Activated CD4-positive, CD25-positive, alpha-beta regulatory T cell (primary cell): ENCODE data around the gene SPIRE1.
"Not testable (repeated sequence)": the region's sequence is repeated elsewhere in the genome, so short reads cannot be mapped to it uniquely, and the experiment has no call there.

Source experiments
- DNase-seq, 4 experiments: peaks; one replicate each; lab custom pipeline; 2025; lab: John Stamatoyannopoulos, UW

The SPIRE1 gene

DNA sequence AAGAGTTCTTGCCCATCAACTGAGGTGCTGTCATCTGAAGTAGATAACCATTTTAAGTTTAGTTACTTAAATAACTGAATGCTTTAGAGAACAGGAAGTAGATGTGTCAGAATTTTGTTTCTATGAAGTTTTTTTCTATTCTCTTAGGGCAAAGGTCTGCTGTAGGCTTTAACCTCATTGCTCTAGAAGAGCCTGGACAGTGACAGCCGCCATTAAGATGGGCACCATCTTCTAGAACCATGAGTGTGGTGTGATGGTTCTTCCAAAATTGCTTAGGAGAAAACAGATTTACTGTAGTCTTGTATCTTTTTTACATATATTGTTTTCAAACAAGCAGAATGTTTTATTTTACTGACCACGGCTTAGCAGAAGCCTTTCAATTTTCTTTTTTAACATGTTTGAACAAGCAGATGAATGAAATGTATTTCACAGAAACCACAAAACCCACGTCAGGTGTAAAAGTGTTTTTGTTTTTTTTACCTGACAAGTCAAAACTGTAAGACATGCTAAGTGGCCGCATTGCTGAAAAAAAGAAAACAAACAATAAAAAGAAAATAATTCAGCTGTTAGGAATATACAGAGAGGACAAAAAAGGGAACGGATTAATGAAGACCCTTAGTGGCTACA is 172.3 kb downstream of the SPIRE1 start:
- DNase-seq = no peak

DNA sequence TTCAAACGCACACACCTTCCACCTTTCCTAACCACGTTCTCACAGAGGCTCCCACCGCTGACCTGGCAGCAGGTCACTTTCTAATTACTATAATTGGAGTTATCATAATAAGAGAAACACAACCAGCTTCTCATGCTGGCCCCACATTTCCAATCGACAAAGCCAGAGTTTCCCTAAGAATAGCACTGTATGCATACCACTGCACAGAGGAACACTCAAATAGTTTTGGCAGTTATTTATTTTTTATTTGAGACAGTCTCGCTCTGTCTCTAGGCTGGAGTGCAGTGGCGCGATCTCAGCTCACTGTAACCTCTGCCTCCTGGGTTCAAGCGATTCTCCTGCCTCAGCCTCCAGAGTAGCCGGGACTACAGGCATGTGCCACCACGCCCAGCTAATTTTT is 176.0 kb downstream of the SPIRE1 start:
- DNase-seq = not testable (repeated sequence)

DNA sequence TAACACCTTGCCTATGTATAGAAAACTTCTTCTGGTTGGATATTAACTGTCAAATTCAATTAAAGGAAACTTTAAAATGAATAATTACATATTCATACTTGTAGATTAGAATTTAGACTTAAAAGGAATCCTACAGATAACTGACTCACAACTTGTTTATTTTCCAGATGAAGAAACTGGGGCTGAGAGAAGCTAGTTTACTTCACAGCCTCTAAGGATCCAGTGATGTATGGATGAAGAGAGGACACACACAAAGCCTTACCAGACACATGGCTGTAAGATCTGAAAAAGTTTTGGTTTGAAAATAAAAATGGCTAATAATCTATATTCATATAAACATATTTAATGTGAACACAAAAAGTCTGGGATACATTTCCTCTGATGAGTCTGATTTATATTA is 177.9 kb downstream of the SPIRE1 start:
- no peak for DNase-seq

DNA sequence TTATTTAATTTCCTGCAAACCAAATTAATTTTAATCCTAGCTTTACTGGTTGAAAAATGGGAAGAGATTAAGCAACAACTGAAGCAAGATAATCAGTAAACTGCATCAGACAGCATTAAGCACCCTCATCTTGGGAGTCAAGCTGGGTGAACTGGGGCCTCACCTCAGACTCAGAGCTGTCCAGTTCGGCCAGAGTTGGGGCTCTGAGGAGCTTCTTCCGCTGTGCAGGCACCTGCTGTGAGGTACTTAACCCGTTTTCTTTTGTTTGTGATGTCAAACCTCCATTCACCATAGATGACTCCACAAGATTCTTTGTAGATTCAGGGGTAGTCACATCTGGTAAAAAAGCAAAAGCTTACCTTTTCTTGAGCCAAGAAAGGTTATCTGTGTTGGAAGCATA is 178.4 kb downstream of the SPIRE1 start:
- no peak for DNase-seq

DNA sequence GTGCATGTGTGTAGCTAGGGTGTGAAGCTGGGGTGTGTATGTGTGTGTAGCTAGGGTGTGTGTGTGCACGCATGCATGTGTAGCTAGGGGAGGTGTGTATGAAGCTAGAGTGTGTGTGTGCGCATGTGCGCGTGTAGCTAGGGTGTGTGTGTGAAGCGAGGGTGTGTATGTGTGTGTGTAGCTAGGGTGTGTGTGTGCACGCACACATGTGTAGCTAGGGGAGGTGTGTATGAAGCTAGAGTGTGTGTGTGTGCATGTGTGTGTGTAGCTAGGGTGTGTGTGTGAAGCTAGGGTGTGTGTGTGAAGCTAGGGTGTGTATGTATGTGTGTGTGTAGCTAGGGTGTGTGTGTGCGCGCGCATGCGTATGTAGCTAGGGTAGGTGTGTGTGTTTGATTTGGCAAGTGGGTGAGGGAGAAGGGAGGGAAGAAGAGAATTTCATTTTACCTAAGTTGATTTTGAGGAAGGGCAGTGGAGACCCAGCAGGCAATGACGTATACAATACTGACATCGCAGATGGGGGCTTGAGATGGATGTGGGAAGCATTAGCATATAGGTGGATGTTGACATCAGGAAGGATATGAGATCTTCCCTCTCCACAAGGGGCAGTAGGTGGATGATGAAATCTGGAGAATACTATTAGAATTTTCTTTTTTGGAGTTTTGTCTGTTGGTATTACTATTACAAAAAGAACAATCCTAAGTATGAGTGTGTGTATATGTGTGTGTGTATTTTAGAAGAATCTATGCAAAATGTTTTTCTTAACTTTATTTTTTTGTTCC is 179.4 kb downstream of the SPIRE1 start:
- DNase-seq = no peak

DNA sequence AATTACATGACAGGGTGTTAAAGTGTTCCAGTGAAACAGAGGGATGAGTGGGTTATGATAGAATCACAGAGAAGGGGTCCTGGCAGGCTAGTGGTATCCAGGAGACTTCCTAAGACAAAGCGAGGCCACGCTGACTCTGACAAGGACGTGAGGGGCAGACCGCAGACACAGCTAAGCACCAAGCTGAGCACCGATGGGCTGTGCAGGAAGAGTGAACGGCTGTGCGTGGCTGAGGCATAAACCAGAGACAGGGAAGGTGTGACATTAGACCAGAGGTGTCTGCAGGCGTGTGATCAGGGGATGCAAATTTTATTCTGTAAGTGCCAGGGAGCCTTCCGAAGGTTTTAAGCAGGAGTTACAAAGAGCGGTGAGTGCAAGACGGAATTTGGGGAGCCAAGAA is 180.3 kb downstream of the SPIRE1 start:
- DNase-seq = no peak

DNA sequence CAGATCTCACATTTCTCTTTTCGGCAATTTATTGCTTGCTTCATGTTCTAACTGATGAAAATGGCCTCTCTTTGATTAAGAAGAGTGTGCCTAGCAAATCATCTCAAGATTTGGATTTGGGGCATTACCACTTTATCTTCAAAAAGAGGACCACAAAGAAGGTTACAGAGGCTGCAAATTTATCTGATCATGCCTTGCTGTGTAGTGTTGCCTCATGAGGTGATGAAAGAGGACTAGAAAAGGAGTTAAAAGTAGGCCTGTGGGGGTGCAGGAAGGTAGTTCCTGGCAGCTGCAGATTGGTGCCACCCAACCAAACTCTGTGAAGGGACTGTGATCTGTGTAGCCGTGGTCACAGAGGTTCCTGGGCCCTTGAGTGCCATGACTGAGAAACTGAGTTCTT is 181.0 kb downstream of the SPIRE1 start:
- no peak for DNase-seq

DNA sequence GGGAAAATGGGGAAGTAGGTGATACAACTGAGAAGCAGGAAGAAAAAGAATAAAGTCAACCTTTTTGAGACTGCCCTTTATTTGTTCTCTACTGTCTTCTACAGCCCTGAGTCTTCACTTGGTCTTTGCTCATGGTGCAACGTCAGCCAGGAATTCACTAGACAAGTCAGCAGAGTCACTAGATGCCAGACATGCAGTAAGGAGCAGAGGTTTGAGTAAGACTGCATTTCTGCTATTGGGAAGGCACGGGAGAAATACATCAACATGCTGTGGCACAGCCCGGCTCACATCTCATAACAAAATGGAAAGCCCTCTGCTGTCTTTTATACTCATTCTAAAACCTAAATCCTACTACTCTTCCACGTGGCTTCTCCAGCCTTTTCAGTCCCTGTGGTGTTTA is 183.0 kb downstream of the SPIRE1 start:
- no peak for DNase-seq

DNA sequence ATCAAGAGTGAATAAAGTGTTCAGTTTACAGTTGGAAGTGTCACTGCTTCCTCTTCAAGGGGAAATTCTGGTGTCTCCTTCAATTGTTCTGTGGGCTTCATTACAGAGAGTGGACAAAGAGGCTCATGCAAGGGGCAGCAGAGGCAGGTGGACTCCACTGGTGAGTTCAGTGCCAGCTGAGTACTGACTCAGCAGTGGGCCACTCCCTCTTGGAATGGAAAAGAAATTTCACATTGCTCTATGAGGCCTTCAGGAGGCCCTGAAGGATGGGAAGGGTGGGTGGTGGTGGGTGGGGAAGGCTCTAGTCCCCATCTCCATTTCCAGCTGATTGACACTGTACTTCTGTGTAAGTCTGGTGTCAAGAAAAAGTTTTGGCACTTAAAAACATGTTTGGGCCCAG is 183.8 kb downstream of the SPIRE1 start:
- no peak for DNase-seq

DNA sequence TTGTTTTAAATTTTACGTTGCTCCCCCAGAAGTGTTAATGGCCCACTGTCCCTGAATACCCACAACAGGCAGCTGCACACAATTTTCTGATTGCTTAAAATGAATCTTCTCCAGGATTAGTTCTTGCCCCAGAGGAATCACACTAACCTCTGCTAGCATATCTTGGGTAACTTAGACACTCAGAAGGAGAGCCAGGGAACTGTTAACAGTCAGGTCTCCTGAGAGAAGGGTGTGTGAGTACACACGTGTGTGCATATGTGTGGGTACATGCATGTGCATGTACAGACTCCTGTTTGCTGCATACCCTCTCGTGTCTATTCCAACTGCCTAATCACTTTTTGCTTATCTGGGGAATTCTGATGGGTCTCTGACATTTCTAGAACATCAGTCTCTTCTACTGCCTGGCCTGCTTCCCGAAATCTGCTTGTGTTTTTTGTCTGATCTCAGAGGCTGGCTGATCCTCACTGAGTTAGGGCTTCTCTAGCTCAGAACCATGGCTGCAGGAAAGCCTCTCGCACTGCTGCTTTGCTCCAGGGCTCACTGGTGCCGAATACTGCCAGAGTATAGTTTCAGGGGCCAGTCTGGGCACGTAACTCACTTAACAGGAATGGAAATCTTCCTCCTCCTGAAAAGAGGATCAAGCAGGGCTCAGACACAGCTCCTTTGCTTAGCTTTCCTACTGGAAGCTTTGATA is 187.4 kb downstream of the SPIRE1 start:
- DNase-seq = no peak

DNA sequence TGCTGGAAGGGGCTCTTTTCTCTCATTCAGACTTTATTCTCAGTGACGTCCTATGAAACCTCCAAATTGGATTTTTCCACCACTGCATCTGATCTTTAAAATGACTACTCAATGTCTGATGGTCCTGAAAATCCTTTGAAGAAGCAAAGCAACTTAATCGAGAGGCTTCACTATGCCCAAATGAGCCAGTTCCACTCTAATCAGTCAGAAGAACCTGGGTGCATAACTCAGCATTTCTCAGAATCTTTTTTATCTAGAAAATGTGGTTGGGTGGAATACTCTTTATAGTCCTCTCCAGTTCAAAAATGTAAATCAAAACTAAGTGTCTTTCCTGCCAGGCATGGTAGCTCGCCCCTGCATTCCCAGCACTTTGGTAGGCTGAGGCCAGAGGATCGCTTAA is 189.5 kb downstream of the SPIRE1 start:
- no peak for DNase-seq

DNA sequence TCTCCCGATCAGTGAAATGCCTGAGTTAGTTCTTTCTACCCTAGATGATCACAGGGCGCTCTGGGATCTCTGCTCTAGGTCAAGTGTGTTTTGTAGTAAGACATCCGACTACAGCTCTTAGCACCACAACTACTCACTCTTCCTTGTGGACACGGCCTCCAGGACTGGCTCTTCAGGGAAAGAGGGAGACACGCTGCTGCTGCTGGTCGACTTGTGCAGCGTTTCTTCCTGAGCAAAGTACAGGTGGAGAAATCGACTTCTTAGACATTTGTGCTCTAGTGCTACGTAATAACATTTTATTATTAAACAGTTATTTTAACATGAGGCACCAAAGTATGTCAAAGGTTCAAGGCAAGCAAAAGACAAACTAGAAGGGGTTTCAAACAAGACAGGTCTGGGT is 193.2 kb downstream of the SPIRE1 start:
- DNase-seq = no peak

DNA sequence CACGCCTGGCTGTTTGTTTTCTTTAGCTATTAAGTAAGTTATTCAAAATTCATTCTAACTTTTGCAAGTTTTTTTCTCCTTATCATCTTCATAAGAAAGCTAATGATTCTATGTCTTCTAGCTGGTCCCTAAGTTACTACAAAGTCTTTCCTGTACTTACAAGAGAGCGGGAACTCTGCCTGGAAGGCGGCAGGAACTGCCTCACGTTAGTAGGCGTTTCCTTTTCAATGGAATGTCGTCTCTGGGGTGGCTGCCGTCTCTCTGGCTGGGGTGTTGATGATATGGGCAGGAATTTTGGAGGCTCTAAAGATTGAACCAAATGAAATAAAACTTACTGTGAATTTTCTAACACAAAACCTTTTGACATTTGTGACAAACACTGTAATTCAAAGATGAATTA is 194.7 kb downstream of the SPIRE1 start:
- DNase-seq = no peak

DNA sequence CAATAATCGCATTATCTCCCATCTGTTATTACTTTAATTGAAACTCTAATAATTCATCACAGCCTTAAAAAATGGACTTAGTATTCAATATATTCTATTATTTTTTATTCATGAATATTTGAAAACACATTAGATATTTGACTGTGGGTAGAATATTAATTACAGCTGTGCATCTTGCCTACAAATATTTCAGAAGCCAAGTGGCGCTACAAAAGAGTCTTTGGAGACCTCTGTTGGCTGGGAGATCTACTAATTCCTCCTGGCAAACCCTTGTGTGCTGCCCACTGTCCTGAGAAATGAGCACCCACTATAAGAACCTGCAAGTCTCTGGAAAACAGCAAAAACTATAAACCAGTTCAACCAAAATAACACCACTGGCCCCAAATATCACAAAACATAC is 195.7 kb downstream of the SPIRE1 start:
- no peak for DNase-seq

DNA sequence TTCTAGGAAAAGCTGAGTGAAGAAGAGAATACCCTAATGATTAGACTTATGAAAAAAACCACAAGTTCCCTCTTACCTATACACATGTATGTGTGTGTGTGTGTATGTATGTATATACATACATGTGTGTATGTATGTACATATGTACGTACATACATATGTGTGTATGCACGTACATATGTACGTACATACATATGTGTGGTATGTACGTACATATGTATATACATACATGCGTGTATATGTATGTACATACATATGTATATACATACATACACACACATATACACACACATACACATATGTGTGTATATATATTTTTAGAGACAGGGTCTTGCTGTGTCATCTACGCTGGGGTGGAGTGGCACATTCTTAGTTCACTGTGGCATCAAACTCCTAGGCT is 196.6 kb downstream of the SPIRE1 start:
- no peak for DNase-seq

DNA sequence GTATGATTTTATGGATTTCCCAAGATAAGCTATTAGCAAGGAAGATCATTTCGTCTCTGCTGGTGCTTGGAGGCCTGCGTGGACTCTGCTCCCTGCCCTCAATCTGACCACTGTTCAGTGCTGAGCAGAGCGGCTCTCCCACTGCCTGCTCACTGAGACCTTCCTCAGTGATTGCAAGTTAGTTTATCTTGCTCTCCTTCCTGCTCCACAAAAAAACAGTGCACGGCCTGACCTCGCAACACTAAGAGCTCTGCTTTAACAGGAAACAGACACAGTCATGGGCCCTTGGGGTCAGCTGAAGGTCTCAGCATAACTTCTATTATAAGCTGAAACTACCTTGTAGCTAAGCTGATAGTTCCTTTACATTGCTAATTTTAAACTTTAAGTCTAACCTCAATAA is 197.0 kb downstream of the SPIRE1 start:
- DNase-seq = no peak

DNA sequence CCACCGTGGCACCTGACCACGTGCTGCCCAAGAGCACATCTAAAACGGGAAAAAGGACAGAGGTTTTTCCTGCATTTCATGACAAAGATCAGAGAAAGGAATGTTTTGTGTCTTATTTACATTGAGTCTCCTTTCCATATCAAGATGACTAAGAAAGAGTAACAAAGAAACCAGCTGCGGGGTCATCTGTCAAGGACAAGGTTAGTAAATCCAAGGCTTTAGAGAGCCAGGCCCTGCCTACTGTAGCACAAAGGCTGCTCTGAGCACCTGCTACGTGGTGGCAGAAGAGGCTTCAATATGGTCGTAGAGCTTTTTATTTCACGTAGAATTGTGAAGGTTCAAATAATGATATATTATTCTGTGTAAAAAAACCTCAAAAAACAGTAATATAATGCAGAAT is 199.1 kb downstream of the SPIRE1 start:
- DNase-seq = no peak

DNA sequence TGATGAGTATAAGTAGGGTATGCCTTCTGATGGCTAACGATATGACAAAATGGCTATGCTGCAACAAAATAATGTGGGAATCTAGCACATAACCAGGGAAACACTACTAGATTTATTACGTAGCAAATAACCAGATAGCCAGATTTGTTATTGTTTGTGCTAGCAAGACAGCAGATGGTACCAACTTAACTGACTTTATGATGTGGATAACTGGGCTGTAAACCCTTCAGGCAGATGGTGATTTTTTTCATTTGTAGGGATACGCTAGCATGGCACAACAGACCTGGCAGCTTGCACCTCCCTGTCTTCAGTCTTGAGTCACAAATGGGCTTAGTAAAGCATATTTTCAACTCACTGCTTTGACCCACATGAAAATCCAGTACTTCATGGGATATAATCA is 201.5 kb downstream of the SPIRE1 start:
- no peak for DNase-seq

DNA sequence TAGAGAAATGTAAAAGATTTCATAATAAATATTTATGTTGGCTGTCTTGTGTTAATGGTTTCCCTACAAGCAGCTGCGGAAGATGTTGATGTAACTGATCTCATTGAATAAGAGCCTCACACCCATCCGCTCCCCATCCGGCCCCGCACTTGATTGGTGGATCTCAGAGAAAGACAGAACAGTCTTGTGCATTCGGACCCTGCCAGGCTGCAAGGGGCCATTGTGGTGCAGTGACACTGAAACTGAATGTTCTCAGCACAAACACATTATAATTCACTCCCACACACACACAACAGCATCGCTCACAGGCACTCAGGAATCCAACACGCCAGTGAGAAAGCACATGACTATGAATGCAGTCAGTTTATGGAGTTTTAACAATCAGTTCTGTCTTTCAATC is 202.4 kb downstream of the SPIRE1 start:
- DNase-seq = no peak

DNA sequence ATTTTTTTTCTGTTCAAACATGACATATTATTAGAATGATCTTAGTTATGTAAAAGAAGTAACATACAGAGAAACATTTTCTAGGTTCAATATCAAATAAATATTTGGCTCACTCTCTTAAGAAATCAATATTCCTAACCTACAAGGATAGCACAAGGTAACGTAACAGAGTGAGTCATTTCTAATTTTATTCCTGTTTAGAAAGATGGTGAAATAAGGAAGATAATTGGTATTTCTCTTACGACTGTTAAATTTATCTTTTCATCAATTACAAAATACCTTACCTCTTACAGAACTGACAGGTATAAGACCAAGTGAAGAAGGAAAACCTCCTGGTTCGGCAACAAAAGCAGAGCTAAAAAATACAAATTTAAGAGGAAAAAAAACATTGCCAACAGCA is 205.1 kb downstream of the SPIRE1 start:
- DNase-seq = no peak

DNA sequence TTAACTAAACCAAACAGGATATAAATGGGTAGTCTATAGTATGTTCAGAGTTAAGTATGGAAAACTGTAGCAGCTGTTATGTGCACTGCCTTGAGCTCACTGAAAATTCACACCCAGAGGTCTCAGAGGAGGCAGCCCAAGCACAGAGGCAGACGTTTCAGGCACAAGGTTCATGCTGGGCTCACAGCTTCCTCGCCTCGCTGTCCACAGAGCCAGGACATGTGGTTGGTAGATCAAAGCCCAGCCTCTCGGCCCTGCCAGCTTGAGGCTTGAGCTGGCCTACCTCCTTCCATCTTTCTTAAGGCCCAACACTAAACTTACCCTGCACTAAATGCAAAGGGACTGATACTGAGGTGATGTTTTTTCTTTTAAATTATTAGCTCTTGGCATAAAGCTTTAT is 206.5 kb downstream of the SPIRE1 start:
- no peak for DNase-seq

DNA sequence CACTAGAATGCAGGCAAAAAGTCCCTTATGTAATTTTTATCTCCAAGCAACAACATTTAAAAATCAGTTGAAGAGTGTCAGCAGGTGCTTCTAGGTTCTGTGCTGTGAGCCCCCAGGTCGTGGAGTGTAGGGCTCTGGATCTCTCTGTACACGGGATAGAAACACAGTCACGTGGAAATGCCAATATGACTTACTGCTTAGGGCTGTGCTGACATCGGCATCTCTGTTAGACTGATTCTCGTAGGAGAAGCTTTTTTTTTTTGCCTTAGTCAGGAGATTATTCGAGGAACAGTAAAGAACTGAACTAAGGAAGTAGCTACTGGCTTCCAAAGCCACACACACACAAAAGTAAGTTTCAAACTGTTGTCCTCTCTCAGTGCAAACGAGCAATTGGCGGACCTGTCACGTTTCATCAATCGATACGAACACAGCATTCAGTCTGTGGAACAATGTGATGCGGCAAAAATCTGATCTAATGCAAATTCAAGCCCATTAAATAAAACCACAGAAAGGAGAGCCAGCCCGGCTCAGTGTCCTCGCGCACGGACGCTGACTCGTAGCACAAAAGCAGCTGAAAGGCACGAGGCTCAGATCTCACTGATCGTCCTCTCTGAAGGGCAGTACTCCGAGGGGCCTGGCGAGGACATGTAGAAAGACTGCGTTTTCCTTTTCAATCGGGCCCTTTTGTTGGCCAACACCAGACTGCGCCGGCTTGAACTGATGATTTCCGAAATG is 208.7 kb downstream of the SPIRE1 start:
- DNase-seq = no peak

DNA sequence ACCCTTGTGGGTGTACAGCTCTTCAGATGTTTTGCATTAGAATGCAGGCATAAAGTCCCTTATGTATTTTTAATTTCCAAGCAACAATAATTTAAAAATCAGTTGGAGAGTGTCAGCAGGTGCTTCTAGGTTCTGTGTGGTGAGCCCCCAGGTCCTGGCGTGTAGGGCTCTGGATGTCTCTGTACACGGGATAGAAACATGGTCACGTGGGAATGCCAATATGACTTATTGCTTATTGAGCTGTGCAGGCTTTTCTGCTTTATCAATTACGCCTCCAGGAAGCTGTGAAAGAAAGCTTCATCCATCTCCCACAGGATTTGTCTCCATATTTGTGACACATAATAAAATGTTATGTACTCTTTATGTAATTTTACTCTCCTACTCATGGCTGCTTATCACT is 212.4 kb downstream of the SPIRE1 start:
- no peak for DNase-seq
